ENCODE measurements around the gene SLC24A3.
A peak's percentile ranks its signal among the peaks of the same experiment; 100 is the strongest.
"Not testable (repeated sequence)": the region's sequence is repeated elsewhere in the genome, so short reads cannot be mapped to it uniquely, and the experiment has no call there.

SLC24A3 gene

DNA sequence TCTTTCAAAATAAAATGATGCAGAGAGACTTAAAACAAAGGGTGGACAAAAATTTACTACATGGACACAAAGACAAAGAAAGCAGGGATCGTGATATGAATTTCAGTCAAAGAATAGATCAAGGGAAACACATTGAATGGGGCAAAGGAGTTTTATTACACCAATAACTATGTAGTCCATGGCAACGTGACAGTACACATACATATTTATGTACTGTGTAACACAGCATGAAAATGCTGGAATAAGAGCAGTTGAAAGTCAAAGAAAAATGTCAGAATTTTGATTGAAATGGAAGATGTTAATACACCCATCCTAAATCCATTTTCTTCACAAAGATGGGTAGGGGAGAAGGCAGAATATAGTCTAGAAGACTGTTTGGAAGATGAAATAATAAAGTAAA lies 536.2 kb downstream of the SLC24A3 start:
- Mint-ChIP-seq H3K4me1 (peaks cover 11% of the 10 kb centered on the region), H3K36me3 (peaks cover 3% of the 10 kb centered on the region), H3K27ac (no peak overlapping the region), H3K4me3 (no peak overlapping the region), H3K9me3 (peaks cover 2% of the 10 kb centered on the region), H3K27me3 (peaks cover 12% of the 10 kb centered on the region)
- DNase-seq (ENCODE audit: low spot score in 2 of 2) (no peak), ATAC-seq (ENCODE audit: low read depth) (no peak)

DNA sequence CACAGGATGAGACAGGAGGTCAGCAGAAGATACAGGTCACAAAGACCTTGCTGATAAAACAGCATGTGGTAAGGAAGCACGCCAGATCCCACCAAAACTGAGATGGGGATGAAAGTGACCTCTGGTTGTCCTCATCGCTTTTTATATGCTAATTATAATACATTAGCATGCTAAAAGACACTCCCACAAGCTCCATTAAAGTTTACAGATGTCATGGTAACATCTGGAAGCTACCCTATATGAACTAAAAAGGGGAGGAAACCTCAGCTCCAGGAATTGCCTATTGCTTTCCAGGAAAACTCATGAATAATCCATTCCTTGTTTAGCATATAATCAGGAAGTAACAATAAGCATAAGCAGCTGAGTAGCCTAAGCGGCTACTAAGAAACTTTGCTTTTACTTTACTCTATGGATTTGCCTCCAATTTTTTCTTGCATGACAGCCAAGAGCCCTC lies 537.2 kb downstream of the SLC24A3 start:
- DNase-seq (ENCODE audit: low spot score in 2 of 2) = no peak
- no peak for ATAC-seq (ENCODE audit: low read depth)

DNA sequence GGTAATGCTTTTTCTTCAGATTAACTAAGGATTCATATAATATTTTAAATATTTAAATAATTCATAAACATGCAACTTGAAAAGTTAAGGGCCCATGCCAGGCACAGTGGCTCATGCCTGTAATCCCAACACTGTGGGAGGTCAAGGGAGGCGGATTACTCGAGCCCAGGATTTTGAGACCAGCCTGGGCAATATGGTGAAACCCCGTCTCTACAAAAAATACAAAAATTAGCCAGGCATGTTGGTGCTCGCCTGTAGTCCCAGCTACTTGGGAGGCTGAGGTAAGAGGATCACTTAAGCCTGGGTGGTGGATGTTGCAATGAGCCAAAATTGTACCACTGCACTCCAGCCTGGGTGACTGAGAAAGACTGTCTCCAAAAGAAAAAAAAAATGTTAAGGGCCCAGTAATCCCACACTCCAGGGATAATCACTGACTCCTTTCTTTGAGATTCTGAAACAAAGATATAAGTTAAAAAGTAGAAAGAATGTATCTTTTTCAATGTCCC lies 537.7 kb downstream of the SLC24A3 start:
- Mint-ChIP-seq H3K4me1 (peaks cover 11% of the 10 kb centered on the region), H3K27ac (no peak overlapping the region), H3K4me3 (no peak overlapping the region), H3K27me3 (peaks cover 13% of the 10 kb centered on the region), H3K9me3 (no peaks in the 10 kb centered on the region), H3K36me3 (peaks cover 2% of the 10 kb centered on the region)
- ATAC-seq (ENCODE audit: low read depth) = no peak
- DNase-seq (ENCODE audit: low spot score in 2 of 2) = no peak

More for the DNA sequence above, 537.2 kb downstream of the SLC24A3 start:
- no peaks in the 10 kb centered on the region for H3K9me3 Mint-ChIP-seq
- H3K36me3 Mint-ChIP-seq = peaks cover 2% of the 10 kb centered on the region
- H3K27me3 Mint-ChIP-seq = peaks cover 13% of the 10 kb centered on the region
- peaks cover 11% of the 10 kb centered on the region for H3K4me1 Mint-ChIP-seq
- H3K4me3 Mint-ChIP-seq = no peak overlapping the region
- H3K27ac Mint-ChIP-seq = no peak overlapping the region

DNA sequence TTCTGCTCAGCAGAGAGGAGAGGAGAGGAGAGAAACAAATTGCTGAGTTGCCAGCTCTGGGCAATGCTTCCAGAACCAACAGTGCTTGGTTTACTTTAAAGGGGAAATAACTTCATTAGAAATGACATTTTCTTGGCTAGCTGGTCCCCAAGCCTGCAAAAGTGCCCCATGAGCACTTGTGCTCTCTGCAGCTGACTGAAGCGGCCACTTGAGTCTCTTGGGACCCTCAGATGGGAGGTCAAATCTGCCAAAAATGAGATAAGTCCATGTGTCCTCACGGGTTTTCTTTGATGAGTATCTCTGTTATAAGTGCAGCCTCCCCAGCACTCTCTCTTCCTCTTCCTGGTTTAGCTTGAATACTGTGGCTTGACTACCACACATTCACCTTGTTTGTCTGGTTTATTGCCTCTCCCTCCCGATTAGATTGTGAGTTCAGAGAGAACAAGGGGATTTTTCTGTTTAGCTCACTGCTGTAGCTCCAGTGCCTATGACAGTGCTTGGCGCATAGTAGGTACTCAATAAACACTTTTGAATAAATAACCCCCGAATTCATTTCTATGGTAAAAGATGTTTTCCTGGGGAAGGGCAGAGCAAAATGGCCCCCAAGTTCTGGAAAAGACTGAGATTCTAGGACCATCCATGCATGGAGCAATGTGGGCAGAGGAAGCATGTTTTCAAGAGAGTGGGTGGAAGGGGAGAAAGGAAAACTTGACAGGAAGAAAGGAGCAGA lies 538.6 kb downstream of the SLC24A3 start:
- DNase-seq (ENCODE audit: low spot score in 2 of 2) (no peak), ATAC-seq (ENCODE audit: low read depth) (peak; percentile 68)
- Mint-ChIP-seq H3K27me3 (peaks cover 15% of the 10 kb centered on the region), H3K4me3 (no peak overlapping the region), H3K27ac (no peak overlapping the region), H3K36me3 (no peaks in the 10 kb centered on the region), H3K4me1 (peaks cover 11% of the 10 kb centered on the region), H3K9me3 (no peaks in the 10 kb centered on the region)

DNA sequence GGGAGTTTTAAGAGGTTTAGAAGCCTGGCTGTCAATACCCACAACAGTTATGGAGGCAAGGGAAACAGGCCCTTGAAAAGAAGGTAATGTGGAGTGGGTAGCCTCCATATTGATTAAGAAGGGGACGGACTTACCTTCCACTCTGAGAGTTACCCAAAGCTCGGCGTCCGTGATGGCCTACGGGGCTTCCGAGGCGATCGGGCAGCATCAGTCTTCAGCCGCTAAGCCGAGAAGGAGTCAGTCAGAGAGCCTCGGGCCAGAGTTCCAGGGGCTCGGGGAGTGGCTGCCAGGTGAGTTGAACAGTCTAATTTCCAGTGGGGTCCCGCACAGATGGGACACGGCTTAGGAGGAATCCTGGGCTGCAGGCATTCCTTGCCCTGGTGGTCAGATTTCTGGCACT lies 541.8 kb downstream of the SLC24A3 start:
- not testable (repeated sequence) for H3K36me3 Mint-ChIP-seq; DNase-seq (ENCODE audit: low spot score in 2 of 2); H3K27ac Mint-ChIP-seq; H3K4me3 Mint-ChIP-seq; H3K9me3 Mint-ChIP-seq; ATAC-seq (ENCODE audit: low read depth)
- Mint-ChIP-seq H3K4me1 (peaks cover 17% of the 10 kb centered on the region), H3K27me3 (peaks cover 24% of the 10 kb centered on the region)

DNA sequence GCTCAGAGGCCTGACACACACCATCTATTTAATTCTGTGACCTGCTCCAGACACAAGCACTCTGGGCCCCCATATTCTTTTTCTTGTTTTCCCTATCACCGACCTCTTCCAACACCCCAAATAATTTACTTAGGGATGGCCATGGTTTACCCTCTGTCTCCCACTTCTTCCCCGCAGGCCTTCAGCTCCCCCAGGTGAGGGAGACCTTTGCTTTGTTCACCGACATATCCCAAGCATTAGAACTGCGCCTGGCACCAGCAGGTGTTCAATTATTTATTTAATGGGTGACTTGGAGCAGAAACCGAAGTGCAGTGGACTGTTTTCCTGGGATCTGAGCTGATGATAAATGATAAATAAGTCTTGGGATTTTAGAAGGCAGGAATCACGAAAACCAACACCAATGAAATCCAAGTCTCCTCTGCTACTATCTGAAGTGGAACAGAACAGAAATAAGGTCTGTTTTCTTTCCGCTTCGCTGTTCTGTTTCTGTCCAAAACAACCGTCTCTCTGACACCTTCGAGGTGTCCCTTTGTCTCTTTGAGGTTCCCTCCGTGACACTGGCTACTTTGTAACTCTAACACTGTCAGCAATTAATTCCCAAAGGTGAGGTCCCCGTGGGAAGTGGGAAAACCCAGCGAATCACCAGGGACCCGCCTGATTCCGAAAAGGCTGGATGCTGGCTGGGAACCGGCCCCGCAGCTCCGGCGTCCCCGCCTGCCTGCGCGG lies 544.5 kb downstream of the SLC24A3 start:
- H3K4me3 Mint-ChIP-seq = peak overlapping the region; percentile 5

DNA sequence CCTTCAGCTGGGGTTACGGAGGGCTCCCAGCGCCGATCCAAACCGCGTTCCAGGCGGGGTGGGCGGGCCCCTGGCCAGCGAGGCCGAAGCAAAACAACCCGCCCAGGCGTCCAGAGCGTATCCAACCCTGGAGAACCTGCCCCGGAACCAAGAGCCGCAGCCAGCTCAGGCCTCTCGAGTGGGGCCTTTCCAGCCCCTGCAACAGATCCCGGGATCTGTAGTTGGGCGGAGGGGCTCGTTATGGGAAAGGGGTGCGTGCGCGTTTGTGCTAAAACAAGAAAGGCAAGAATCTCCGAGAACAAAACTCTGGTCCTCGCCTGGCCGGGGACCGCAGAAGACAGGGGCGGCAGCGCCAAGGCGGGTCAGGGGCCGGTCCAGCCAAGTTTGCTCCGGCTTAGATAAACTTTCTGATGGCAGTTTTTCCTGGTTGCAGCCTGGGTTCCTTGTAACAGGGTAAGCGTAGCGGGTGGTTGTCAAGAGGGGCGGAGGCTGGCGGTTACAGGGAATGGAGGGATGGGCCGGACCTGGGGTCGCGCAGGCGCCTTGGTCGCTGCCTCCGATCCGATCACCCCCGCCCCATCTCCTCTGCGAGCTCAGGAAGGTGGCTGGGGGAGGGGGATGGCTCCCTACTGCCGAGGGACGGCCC lies 545.2 kb downstream of the SLC24A3 start:
- Mint-ChIP-seq H3K9me3 (no peaks in the 10 kb centered on the region), H3K27ac (no peak overlapping the region), H3K27me3 (peaks cover 25% of the 10 kb centered on the region), H3K36me3 (no peaks in the 10 kb centered on the region), H3K4me1 (peaks cover 5% of the 10 kb centered on the region), H3K4me3 (peak overlapping the region; percentile 83)
- ATAC-seq (ENCODE audit: low read depth) = peak; percentile 53
- DNase-seq (ENCODE audit: low spot score in 2 of 2) = peak; percentile 4 to 21

More for the DNA sequence above, 544.5 kb downstream of the SLC24A3 start:
- Mint-ChIP-seq H3K4me1 (peaks cover 6% of the 10 kb centered on the region), H3K27ac (no peak overlapping the region), H3K9me3 (no peaks in the 10 kb centered on the region), H3K36me3 (no peaks in the 10 kb centered on the region), H3K27me3 (peaks cover 22% of the 10 kb centered on the region)
- DNase-seq (ENCODE audit: low spot score in 2 of 2) = no peak
- no peak for ATAC-seq (ENCODE audit: low read depth)

GRCh38 chr20:19758133-19758500 lies 545.7 kb downstream of the SLC24A3 start, which contains the start of gene RIN2:
Gene RIN2, plus strand, starts transcription at chr20:19758258. Its CDS starts 131,344 bp downstream, at chr20:19889602.
- no peak within 1 kb of the TSS for H3K27ac Mint-ChIP-seq
- H3K4me1 Mint-ChIP-seq = peaks cover 5% of the 10 kb centered on the region
- DNase-seq (ENCODE audit: low spot score in 2 of 2) (peak in 1 of 2 donors; percentile 11), ATAC-seq (ENCODE audit: low read depth) (peak; percentile 57)
- no peaks in the 10 kb centered on the region for H3K36me3 Mint-ChIP-seq
- peak within 1 kb of the TSS; percentile 83 for H3K4me3 Mint-ChIP-seq
- H3K9me3 Mint-ChIP-seq = no peaks in the 10 kb centered on the region
- H3K27me3 Mint-ChIP-seq = peaks cover 25% of the 10 kb centered on the region

DNA sequence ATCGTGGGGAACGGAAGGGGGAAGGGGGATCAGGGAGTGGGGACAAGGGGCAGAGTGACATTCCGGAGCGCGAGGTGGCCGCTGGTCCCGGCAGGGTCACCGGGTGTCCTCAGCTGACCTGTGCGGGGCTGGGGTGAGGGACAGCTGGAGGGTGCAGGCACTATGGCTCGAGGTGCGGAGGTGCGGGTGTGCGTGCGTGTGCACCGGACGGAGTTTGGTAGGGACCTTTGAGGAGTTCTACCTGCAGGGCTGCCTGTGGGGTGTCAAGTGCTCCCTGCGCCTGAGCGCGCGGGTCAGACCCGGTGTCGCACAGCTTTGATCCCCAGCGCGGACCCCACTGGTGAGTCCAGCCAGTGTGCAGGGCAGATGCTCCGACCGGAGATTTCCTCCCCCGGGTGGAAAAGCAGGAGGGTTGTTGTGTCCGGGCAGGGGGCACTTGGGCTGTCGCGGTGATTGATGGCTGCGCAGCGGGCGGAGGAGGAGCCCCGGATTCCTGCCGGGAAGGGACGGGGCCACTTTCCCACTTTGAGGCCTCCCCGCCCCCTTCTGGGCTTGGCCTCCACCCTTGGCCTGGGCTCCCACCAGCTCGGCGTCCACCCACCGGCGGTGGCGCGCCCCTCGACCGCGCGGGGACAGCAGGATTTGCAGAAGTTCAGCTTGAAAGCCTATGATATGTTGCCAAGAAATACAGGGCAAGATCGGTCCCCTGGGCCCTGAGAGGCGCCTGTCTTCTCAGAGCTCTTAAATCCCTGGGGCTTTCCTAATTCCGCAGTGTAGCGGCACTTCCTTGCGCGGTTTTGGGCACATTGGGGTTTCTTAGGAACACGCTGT lies 546.3 kb downstream of the SLC24A3 start:
- DNase-seq (ENCODE audit: low spot score in 2 of 2) = peak; percentile 6 to 23
- Mint-ChIP-seq H3K4me1 (peaks cover 5% of the 10 kb centered on the region), H3K36me3 (no peaks in the 10 kb centered on the region), H3K27ac (no peak overlapping the region), H3K27me3 (peaks cover 21% of the 10 kb centered on the region), H3K4me3 (peak overlapping the region; percentile 83), H3K9me3 (no peaks in the 10 kb centered on the region)
- ATAC-seq (ENCODE audit: low read depth) = peak; percentile 54

- peaks cover 16% of the 10 kb centered on the region for H3K27me3 Mint-ChIP-seq
- peaks cover 5% of the 10 kb centered on the region for H3K4me1 Mint-ChIP-seq
- H3K9me3 Mint-ChIP-seq = no peaks in the 10 kb centered on the region
- ATAC-seq (ENCODE audit: low read depth) (no peak), DNase-seq (ENCODE audit: low spot score in 2 of 2) (no peak)
- H3K27ac Mint-ChIP-seq = no peak overlapping the region
- no peaks in the 10 kb centered on the region for H3K36me3 Mint-ChIP-seq
- H3K4me3 Mint-ChIP-seq = no peak overlapping the region
Measured at GRCh38 chr20:19760371-19760721, 547.9 kb downstream of the SLC24A3 start.

DNA sequence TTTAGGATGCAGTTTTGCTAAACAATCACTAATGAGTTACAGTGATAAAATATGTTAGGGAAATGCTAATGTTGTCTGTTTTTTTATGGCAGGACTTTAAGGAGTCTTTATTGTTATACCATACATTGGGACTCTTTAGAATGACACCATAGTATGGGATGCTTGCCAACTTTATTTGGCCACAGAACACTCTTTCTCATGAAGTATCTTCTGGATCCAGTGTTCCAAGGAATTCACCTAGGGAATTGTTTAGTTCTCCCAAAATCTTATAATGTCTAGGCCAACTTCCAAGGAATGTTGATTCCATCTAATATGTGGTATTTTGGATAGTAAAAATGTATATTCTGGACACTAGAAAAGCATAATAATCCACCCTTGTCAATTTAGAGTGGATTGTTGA lies 548.9 kb downstream of the SLC24A3 start:
- ATAC-seq (ENCODE audit: low read depth) = no peak
- H3K4me3 Mint-ChIP-seq = no peak overlapping the region

DNA sequence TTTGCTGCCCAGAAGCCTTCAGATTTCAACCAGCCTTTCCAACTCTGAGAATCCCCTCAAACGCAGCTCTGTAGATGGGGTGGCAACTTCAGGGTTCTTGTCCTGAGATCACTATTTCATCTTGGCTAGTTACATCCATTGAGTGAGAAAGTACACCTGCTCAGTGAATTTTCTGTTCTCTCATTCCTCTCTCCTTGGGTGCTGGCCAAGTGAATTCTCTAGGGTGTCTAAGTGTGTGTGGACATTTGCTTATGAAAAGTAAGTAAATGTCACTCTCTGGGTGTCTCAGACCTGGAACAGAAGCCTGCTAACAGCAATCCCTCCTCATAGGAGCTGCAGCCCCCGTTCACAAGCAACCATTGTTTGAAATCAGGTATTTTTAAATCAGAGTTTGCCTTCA lies 549.4 kb downstream of the SLC24A3 start:
- Mint-ChIP-seq H3K4me1 (peaks cover 5% of the 10 kb centered on the region), H3K9me3 (no peaks in the 10 kb centered on the region), H3K27ac (no peak overlapping the region), H3K36me3 (no peaks in the 10 kb centered on the region), H3K27me3 (peaks cover 13% of the 10 kb centered on the region), H3K4me3 (no peak overlapping the region)
- ATAC-seq (ENCODE audit: low read depth) (no peak), DNase-seq (ENCODE audit: low spot score in 2 of 2) (no peak)

More for the DNA sequence above, 548.9 kb downstream of the SLC24A3 start:
- Mint-ChIP-seq H3K27ac (no peak overlapping the region), H3K36me3 (no peaks in the 10 kb centered on the region), H3K4me1 (peaks cover 5% of the 10 kb centered on the region), H3K9me3 (no peaks in the 10 kb centered on the region), H3K27me3 (peaks cover 13% of the 10 kb centered on the region)
- no peak for DNase-seq (ENCODE audit: low spot score in 2 of 2)

GRCh38 chr20:19764207-19764606 lies 551.8 kb downstream of the SLC24A3 start:
- no peaks in the 10 kb centered on the region for H3K36me3 Mint-ChIP-seq
- ATAC-seq (ENCODE audit: low read depth) (no peak), DNase-seq (ENCODE audit: low spot score in 2 of 2) (no peak)
- H3K9me3 Mint-ChIP-seq = no peaks in the 10 kb centered on the region
- no peak overlapping the region for H3K27ac Mint-ChIP-seq
- no peaks in the 10 kb centered on the region for H3K4me1 Mint-ChIP-seq
- no peak overlapping the region for H3K4me3 Mint-ChIP-seq
- peaks cover 13% of the 10 kb centered on the region for H3K27me3 Mint-ChIP-seq
